GM12878 (cell line): ENCODE results near the gene RASSF4.

ENCODE experiments used
- BRCA1 ChIP-seq: IDR thresholded peaks from 2 replicates; pipeline ENCODE4 v1.6.1; 2011; ENCODE audit warnings: low read depth, low read length, improper control_type of control experiment
- CHD2 ChIP-seq: IDR thresholded peaks from 2 replicates; pipeline ENCODE4 v1.6.1; 2011; ENCODE audit warnings: low read depth, low read length, improper control_type of control experiment, borderline replicate concordance
- IRF3 ChIP-seq: fragments of 450-650 bp; IDR thresholded peaks from 2 replicates; pipeline ENCODE4 v1.6.1; 2014; ENCODE audit warnings: mild to moderate bottlenecking
- JUND ChIP-seq: IDR thresholded peaks from 2 replicates; pipeline ENCODE4 v1.6.1; 2012; ENCODE audit warnings: low read depth, mild to moderate bottlenecking, low read length, improper control_type of control experiment, moderate library complexity

GRCh38 chr10:44927352-44927751 is 32.2 kb upstream of the RASSF4 start:
- TF ChIP-seq JUND (no peak), IRF3 (no peak), CHD2 (no peak), BRCA1 (no peak)
